Mucosa of rectum (tissue), 2 donors: Measurements from ENCODE around the gene PCBP3.
"Not testable (repeated sequence)": the region's sequence is repeated elsewhere in the genome, so short reads cannot be mapped to it uniquely, and the experiment has no call there.

ENCODE experiments used
- H3K27ac ChIP-seq, 2 donors: one replicate each; pipeline ENCODE4 v1.7.0; 2013; ENCODE audit warnings: inconsistent platforms in 2 of 2, low read depth in 2 of 2, low read length in 2 of 2
- H3K27me3 ChIP-seq, 2 donors: one replicate each; pipeline ENCODE4 v1.7.0; 2013; ENCODE audit warnings: low read length in 2 of 2; ENCODE audit not compliant: control insufficient read depth in 2 of 2, insufficient read depth in 2 of 2
- H3K36me3 ChIP-seq, 2 donors: one replicate each; pipeline ENCODE4 v1.7.0; 2013; ENCODE audit warnings: low read length in 2 of 2; ENCODE audit not compliant: control insufficient read depth in 2 of 2, insufficient read depth in 2 of 2
- H3K4me1 ChIP-seq, 2 donors: one replicate each; pipeline ENCODE4 v1.7.0; 2013; ENCODE audit warnings: low read length in 2 of 2, mild to moderate bottlenecking in 1 of 2; ENCODE audit not compliant: control insufficient read depth in 2 of 2, insufficient read depth in 2 of 2
- H3K4me3 ChIP-seq, 2 donors: one replicate each; pipeline ENCODE4 v1.7.0; 2013; ENCODE audit warnings: low read length in 2 of 2
- H3K9ac ChIP-seq, 2 donors: one replicate each; pipeline ENCODE4 v1.7.0; 2013; ENCODE audit warnings: low read length in 2 of 2, low read depth in 1 of 2, mild to moderate bottlenecking in 1 of 2
- H3K9me3 ChIP-seq, 2 donors: one replicate each; pipeline ENCODE4 v1.7.0; 2013; ENCODE audit warnings: low read length in 2 of 2; ENCODE audit not compliant: control insufficient read depth in 2 of 2
- donor health status: healthy.
- donor health status: Normal muscosa, but diverticular disease.

PCBP3 gene

GRCh38 chr21:45710306-45710705 lies 66.8 kb downstream of the PCBP3 start:
- H3K4me1 ChIP-seq, H3K27ac ChIP-seq, H3K27me3 ChIP-seq, H3K9me3 ChIP-seq, H3K4me3 ChIP-seq, H3K36me3 ChIP-seq, H3K9ac ChIP-seq: not testable (repeated sequence)

- H3K4me3 ChIP-seq: no peak overlapping the region
- H3K9me3 ChIP-seq: peaks cover 0 to 2% of the 10 kb centered on the region in 2 donors
- H3K27me3 ChIP-seq: no peaks in the 10 kb centered on the region
- no peaks in the 10 kb centered on the region for H3K4me1 ChIP-seq
- no peaks in the 10 kb centered on the region for H3K36me3 ChIP-seq
- H3K9ac ChIP-seq: no peak overlapping the region
- no peak overlapping the region for H3K27ac ChIP-seq
Measured at GRCh38 chr21:45713613-45714012, 70.1 kb downstream of the PCBP3 start.

DNA sequence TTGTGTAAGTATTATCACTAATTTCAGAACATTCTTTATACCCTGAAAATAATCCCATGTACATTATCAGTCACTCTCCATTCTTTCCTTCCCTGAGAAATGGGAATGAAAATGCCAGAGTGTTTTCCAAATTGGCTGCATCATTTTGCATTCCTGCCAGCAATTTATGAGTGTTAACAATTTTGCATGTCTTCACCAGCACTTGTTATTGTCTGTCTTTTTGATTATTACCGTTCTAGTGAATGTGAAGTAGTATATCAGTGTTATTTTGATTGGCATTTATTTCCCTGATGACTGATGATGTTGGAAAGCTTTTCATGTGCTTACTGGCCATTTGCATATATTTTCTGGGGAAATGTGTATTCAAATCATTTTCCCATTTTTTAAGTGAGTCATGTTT lies 71.9 kb downstream of the PCBP3 start:
- H3K9me3 ChIP-seq: peaks cover 0 to 2% of the 10 kb centered on the region in 2 donors
- no peak overlapping the region for H3K9ac ChIP-seq
- no peaks in the 10 kb centered on the region for H3K27me3 ChIP-seq
- no peak overlapping the region for H3K27ac ChIP-seq
- no peaks in the 10 kb centered on the region for H3K4me1 ChIP-seq
- H3K4me3 ChIP-seq: no peak overlapping the region
- no peaks in the 10 kb centered on the region for H3K36me3 ChIP-seq

GRCh38 chr21:45718413-45718812 lies 74.9 kb downstream of the PCBP3 start:
- Histone ChIP-seq H3K9me3 (no peaks in the 10 kb centered on the region), H3K4me1 (no peaks in the 10 kb centered on the region), H3K9ac (no peak overlapping the region), H3K4me3 (no peak overlapping the region), H3K27ac (no peak overlapping the region), H3K27me3 (no peaks in the 10 kb centered on the region), H3K36me3 (no peaks in the 10 kb centered on the region)

- H3K4me3 ChIP-seq: no peak overlapping the region
- no peaks in the 10 kb centered on the region for H3K9me3 ChIP-seq
- H3K36me3 ChIP-seq: no peaks in the 10 kb centered on the region
- H3K27me3 ChIP-seq: no peaks in the 10 kb centered on the region
- no peaks in the 10 kb centered on the region for H3K4me1 ChIP-seq
- no peak overlapping the region for H3K9ac ChIP-seq
- no peak overlapping the region for H3K27ac ChIP-seq
Measured at GRCh38 chr21:45719177-45719802, 75.8 kb downstream of the PCBP3 start.

GRCh38 chr21:45720204-45720603 lies 76.7 kb downstream of the PCBP3 start:
- not testable (repeated sequence) for H3K27ac ChIP-seq, H3K36me3 ChIP-seq, H3K9me3 ChIP-seq, H3K4me1 ChIP-seq, H3K27me3 ChIP-seq, H3K9ac ChIP-seq, H3K4me3 ChIP-seq

DNA sequence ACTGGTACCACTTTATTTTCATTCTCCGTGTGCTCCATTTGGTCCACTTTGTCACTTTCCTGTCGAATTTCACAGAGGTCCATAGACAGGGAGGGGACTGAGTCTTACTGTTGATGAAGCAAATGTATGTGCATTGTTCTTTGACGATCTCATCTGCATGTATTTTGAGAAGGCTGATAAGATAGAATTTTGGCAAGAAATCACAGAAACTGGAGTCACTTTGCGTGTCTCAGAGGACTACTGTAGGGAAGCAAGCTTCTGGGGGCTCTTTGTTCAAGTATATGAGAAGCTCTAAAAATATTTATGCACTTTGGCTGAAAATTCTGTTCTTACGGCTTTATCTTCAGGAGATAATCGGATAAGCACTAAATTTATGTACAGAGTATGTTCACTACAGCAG lies 78.1 kb downstream of the PCBP3 start:
- Histone ChIP-seq H3K9ac (no peak overlapping the region), H3K36me3 (no peaks in the 10 kb centered on the region), H3K4me3 (no peak overlapping the region), H3K4me1 (no peaks in the 10 kb centered on the region), H3K27me3 (no peaks in the 10 kb centered on the region), H3K9me3 (no peaks in the 10 kb centered on the region), H3K27ac (no peak overlapping the region)

GRCh38 chr21:45723049-45723958 lies 79.8 kb downstream of the PCBP3 start:
- no peaks in the 10 kb centered on the region for H3K4me1 ChIP-seq
- H3K27me3 ChIP-seq: no peaks in the 10 kb centered on the region
- H3K9me3 ChIP-seq: no peaks in the 10 kb centered on the region
- no peaks in the 10 kb centered on the region for H3K36me3 ChIP-seq
- no peak overlapping the region for H3K27ac ChIP-seq
- no peak overlapping the region for H3K4me3 ChIP-seq
- H3K9ac ChIP-seq: no peak overlapping the region

DNA sequence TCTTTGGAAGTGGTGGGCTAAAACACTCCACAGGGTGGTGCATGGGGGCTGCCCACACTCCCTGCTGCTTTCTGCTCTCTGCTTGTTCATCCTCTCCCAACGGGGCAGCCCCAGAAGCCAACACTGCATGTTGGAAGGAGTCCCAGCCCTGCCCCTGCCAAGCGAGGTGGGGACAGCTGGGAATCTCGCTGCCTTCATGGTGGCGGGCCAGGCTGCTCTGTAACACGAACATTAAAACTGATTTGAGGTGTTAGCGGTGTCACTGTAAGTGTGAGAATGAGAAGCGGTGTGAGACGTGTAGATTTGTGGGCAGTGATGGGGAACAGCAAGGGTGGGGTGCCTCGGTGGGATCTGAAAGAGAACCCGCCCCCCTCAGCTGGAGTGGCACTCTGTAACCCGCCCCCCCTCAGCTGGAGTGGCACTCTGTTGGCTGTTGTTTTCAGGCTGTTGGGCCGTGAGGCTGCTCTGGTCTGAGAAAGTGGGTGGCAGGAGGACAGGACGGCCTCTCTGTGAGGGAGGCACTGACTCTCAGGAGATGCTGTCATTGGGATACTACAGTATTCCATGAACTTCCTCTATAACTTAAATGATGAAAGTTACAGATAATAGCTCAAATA lies 80.9 kb downstream of the PCBP3 start:
- H3K4me1 ChIP-seq: no peaks in the 10 kb centered on the region
- no peaks in the 10 kb centered on the region for H3K27me3 ChIP-seq
- H3K9ac ChIP-seq: no peak overlapping the region
- no peaks in the 10 kb centered on the region for H3K36me3 ChIP-seq
- no peak overlapping the region for H3K27ac ChIP-seq
- no peaks in the 10 kb centered on the region for H3K9me3 ChIP-seq
- no peak overlapping the region for H3K4me3 ChIP-seq
